NCI-H748 (cell line): ENCODE data around the gene C20orf204.

ENCODE experiments used
- DNase-seq: peaks from one replicate; lab custom pipeline; 2025; ENCODE audit not compliant: unreplicated experiment; lab: John Stamatoyannopoulos, UW

C20orf204 gene

GRCh38 chr20:64055396-64055892 lies 19.5 kb downstream of the C20orf204 start:
- DNase-seq: no peak

GRCh38 chr20:64055893-64056638 lies 20.1 kb downstream of the C20orf204 start:
- DNase-seq: no peak

GRCh38 chr20:64056639-64056888 lies 20.6 kb downstream of the C20orf204 start:
- no peak for DNase-seq

- DNase-seq: no peak
These were observed 21.1 kb downstream of the C20orf204 start for GRCh38 chr20:64056889-64057627.

GRCh38 chr20:64057628-64058498 lies 21.9 kb downstream of the C20orf204 start:
- DNase-seq: peak; percentile 58

- no peak for DNase-seq
These were observed 22.6 kb downstream of the C20orf204 start for GRCh38 chr20:64058536-64058935.

- no peak for DNase-seq
These were observed 26.3 kb downstream of the C20orf204 start for GRCh38 chr20:64062276-64062595.

- DNase-seq: peak; percentile 92
These were observed 26.8 kb downstream of the C20orf204 start, which contains the start of gene TCEA2 for GRCh38 chr20:64062596-64063388. Gene TCEA2 (plus strand): TSS chr20:64063198. CDS start chr20:64063313, 115 bp downstream.

GRCh38 chr20:64063389-64064144 lies 27.6 kb downstream of the C20orf204 start:
- peak; percentile 5 for DNase-seq

- DNase-seq: no peak
These were observed 28.2 kb downstream of the C20orf204 start for GRCh38 chr20:64064145-64064698.

GRCh38 chr20:64065062-64065973 lies 29.3 kb downstream of the C20orf204 start:
- DNase-seq: no peak

GRCh38 chr20:64065974-64066343 lies 30.0 kb downstream of the C20orf204 start:
- no peak for DNase-seq

GRCh38 chr20:64067005-64067632 lies 31.1 kb downstream of the C20orf204 start:
- DNase-seq: no peak

- DNase-seq: no peak
These were observed 31.8 kb downstream of the C20orf204 start for GRCh38 chr20:64067733-64068307.

- no peak for DNase-seq
These were observed 32.6 kb downstream of the C20orf204 start for GRCh38 chr20:64068386-64069208.

GRCh38 chr20:64069209-64069613 lies 33.2 kb downstream of the C20orf204 start:
- no peak for DNase-seq

GRCh38 chr20:64069614-64070243 lies 33.7 kb downstream of the C20orf204 start:
- DNase-seq: peak; percentile 21
